ENCODE measurements around the gene UBALD2. TPM values are rescaled to one million over a fixed set of nuclear protein-coding genes. Genes with fewer than 3 reads are reported as not detected.

Gene UBALD2
- total RNA-seq, 1 experiment from 2014 or later = 109 TPM

DNA sequence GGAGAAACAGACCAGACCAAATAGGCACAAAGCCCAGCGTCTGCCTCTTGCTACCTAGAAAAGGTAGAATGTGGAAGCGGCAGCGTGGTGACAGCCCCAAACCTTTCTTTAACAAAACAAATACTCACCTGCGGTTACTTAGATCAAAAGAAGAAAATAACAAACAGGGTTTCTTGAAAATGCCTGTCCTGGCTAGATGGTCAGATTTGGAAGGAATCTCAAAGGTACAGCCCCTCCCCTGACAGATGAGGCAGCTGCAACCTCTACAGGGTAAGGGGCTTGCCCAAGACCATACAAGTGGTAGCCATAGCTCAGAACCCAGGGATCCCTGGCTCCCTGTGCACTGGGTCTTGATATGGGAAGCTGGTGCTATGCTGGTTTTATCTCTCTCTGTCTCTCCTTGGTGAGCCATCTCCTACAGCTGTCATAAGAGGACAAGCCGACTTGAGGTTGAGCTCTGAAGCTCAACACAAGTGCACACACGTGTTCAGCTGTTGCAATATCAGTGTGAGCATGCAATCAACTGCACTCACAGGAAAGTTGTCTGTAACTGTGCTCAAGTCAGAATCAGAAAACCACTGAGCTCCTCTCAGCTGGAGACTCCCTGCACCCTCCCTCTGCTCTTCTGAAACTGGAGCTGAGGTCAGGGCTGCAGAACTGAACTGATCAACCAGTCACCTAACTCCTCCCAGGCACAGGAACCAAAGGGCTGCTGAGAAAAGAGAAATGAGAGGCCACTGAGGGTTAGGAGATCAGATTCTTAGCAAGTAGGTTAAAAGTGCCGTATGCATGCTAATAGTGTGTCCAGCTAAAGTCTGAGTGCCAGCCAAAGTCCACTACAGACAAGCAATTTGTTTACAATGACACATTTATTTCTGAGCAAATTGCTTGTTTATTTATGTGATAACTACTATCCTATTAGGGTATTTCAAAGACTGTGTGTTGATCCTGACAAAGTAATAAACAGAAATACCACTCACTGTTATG, 18.8 kb upstream of the UBALD2 start:
- no TSS peak for BruUV-seq (replicated peaks)
- intact Hi-C loops (cut with micrococcal nuclease) = no loop called here
- Mint-ChIP-seq H3K4me3 (ENCODE audit: unreplicated experiment) (no peak overlapping the region), H3K27ac (ENCODE audit: low read depth, unreplicated experiment) (no peak overlapping the region), H3K9me3 (ENCODE audit: unreplicated experiment) (no peaks in the 10 kb centered on the region), H3K4me1 (ENCODE audit: insufficient read depth, unreplicated experiment) (peaks cover 9% of the 10 kb centered on the region), H3K27me3 (ENCODE audit: insufficient read depth, unreplicated experiment) (peaks cover 2% of the 10 kb centered on the region), H3K36me3 (ENCODE audit: insufficient read depth, unreplicated experiment) (no peaks in the 10 kb centered on the region)
- TF ChIP-seq CTCF (IDR thresholded peaks at IDR 0.05; ENCODE audit: unreplicated experiment) = no peak
- POLR2A ChIA-PET = interaction anchor here (0.6 to 1.3 kb wide), 4 partner anchors 13 to 68 kb away, joined by 3 read pairs; no protein-coding TSS in a partner anchor
- no peak for DNase-seq (ENCODE audit: unreplicated experiment)
- CTCF ChIA-PET = interaction anchor here (0.6 to 3.8 kb wide), 3 partner anchors 34 to 233 kb away, joined by 3 to 16 read pairs (median 5); no protein-coding TSS in a partner anchor

GRCh38 chr17:76247304-76247703, 17.8 kb upstream of the UBALD2 start:
- no peak for DNase-seq (ENCODE audit: unreplicated experiment)
- TF ChIP-seq CTCF (IDR thresholded peaks at IDR 0.05; ENCODE audit: unreplicated experiment) = no peak
- BruUV-seq (replicated peaks) = no TSS peak
- H3K9me3 Mint-ChIP-seq (ENCODE audit: unreplicated experiment) = no peaks in the 10 kb centered on the region
- H3K36me3 Mint-ChIP-seq (ENCODE audit: insufficient read depth, unreplicated experiment) = no peaks in the 10 kb centered on the region
- no peak overlapping the region for H3K4me3 Mint-ChIP-seq (ENCODE audit: unreplicated experiment)
- no peak overlapping the region for H3K27ac Mint-ChIP-seq (ENCODE audit: low read depth, unreplicated experiment)
- ChIA-PET POLR2A (interaction anchor here (1.3 kb wide), 1 partner anchor 19 kb away, joined by 3 read pairs; no protein-coding TSS in a partner anchor), CTCF (interaction anchor here (0.5 to 3.8 kb wide), 2 partner anchors 33 to 433 kb away, joined by 3 to 16 read pairs; no protein-coding TSS in a partner anchor)
- intact Hi-C loops (cut with micrococcal nuclease) = no loop called here
- H3K27me3 Mint-ChIP-seq (ENCODE audit: insufficient read depth, unreplicated experiment) = no peaks in the 10 kb centered on the region
- H3K4me1 Mint-ChIP-seq (ENCODE audit: insufficient read depth, unreplicated experiment) = peaks cover 18% of the 10 kb centered on the region

GRCh38 chr17:76248013-76248782, 16.9 kb upstream of the UBALD2 start:
- no peak for DNase-seq (ENCODE audit: unreplicated experiment)

More at GRCh38 chr17:76248013-76248782, 16.9 kb upstream of the UBALD2 start:
- ChIA-PET POLR2A (interaction anchor here (1.3 kb wide), 1 partner anchor 18 kb away, joined by 3 read pairs; no protein-coding TSS in a partner anchor), CTCF (interaction anchor here (0.5 to 3.8 kb wide), 3 partner anchors 32 to 134 kb away, joined by 3 to 16 read pairs (median 3); no protein-coding TSS in a partner anchor)
- BruUV-seq (replicated peaks) = no TSS peak
- Mint-ChIP-seq H3K36me3 (ENCODE audit: insufficient read depth, unreplicated experiment) (no peaks in the 10 kb centered on the region), H3K27ac (ENCODE audit: low read depth, unreplicated experiment) (no peak overlapping the region), H3K9me3 (ENCODE audit: unreplicated experiment) (no peaks in the 10 kb centered on the region), H3K27me3 (ENCODE audit: insufficient read depth, unreplicated experiment) (no peaks in the 10 kb centered on the region), H3K4me3 (ENCODE audit: unreplicated experiment) (no peak overlapping the region), H3K4me1 (ENCODE audit: insufficient read depth, unreplicated experiment) (peaks cover 23% of the 10 kb centered on the region)
- no peak for TF ChIP-seq CTCF (IDR thresholded peaks at IDR 0.05; ENCODE audit: unreplicated experiment)
- intact Hi-C loops (cut with micrococcal nuclease) = loop anchor here (2.0 kb wide), 1 partner anchor 21 kb away; no protein-coding TSS in a partner anchor
